H9 (cell line): Measurements from ENCODE around the gene ST6GAL1. TPM values are rescaled to one million over a fixed set of nuclear protein-coding genes. Genes with fewer than 3 reads are reported as not detected.

Experiments used
- DNase-seq: peaks from one replicate; pipeline ENCODE4 v3.0.0-alpha.2; 2017
- H2AFZ ChIP-seq: one replicate; pipeline ENCODE4 v1.6.1; 2013; ENCODE audit warnings: mild to moderate bottlenecking, low read length, control low read depth, moderate library complexity
- H2AK5ac ChIP-seq: 2 replicates; pipeline ENCODE4 v1.6.1; 2013; ENCODE audit warnings: low read length, control low read depth, mixed read lengths; ENCODE audit not compliant: insufficient read length
- H2BK120ac ChIP-seq: one replicate; pipeline ENCODE4 v1.6.1; 2013; ENCODE audit warnings: low read depth, mild to moderate bottlenecking, low read length, control low read depth, inconsistent platforms; ENCODE audit not compliant: poor library complexity, severe bottlenecking
- H2BK12ac ChIP-seq: 2 replicates; pipeline ENCODE4 v1.6.1; 2013; ENCODE audit warnings: low read length, control low read depth, mixed read lengths, low read depth; ENCODE audit not compliant: insufficient read length
- H2BK15ac ChIP-seq: 2 replicates; pipeline ENCODE4 v1.6.1; 2013; ENCODE audit warnings: low read depth, low read length, control low read depth
- H2BK20ac ChIP-seq: one replicate; pipeline ENCODE4 v1.6.1; 2013; ENCODE audit warnings: low read depth, mild to moderate bottlenecking, low read length, control low read depth, inconsistent platforms; ENCODE audit not compliant: poor library complexity, severe bottlenecking
- H2BK5ac ChIP-seq: 2 replicates; pipeline ENCODE4 v1.6.1; 2013; ENCODE audit warnings: low read length, control low read depth, mixed read lengths; ENCODE audit not compliant: insufficient read length
- H3K14ac ChIP-seq: 2 replicates; pipeline ENCODE4 v1.6.1; 2013; ENCODE audit warnings: low read length, control low read depth; ENCODE audit not compliant: insufficient read depth
- H3K18ac ChIP-seq: 2 replicates; pipeline ENCODE4 v1.6.1; 2013; ENCODE audit warnings: low read depth, mild to moderate bottlenecking, mixed read lengths, low read length, control low read depth; ENCODE audit not compliant: insufficient read length
- H3K23ac ChIP-seq: 2 replicates; pipeline ENCODE4 v1.6.1; 2013; ENCODE audit warnings: low read length, control low read depth, mixed read lengths, low read depth; ENCODE audit not compliant: insufficient read length
- H3K23me2 ChIP-seq: 2 replicates; pipeline ENCODE4 v1.6.1; 2013; ENCODE audit warnings: low read depth, mild to moderate bottlenecking, mixed read lengths, low read length, control low read depth; ENCODE audit not compliant: insufficient read length, poor library complexity, severe bottlenecking
- H3K27ac ChIP-seq: 2 replicates; pipeline ENCODE4 v1.5.1; 2013; ENCODE audit warnings: low read length, control low read depth, mixed read lengths, low read depth; ENCODE audit not compliant: insufficient read length
- H3K27me3 ChIP-seq: 2 replicates; pipeline ENCODE4 v1.6.1; 2013; ENCODE audit warnings: low read length, control low read depth, inconsistent platforms; ENCODE audit not compliant: insufficient read depth
- H3K4ac ChIP-seq: 2 replicates; pipeline ENCODE4 v1.6.1; 2013; ENCODE audit warnings: low read depth, mild to moderate bottlenecking, control low read depth, inconsistent platforms, low read length, moderate library complexity
- H3K4me1 ChIP-seq: 2 replicates; pipeline ENCODE4 v1.6.1; 2013; ENCODE audit warnings: low read length, control low read depth, inconsistent platforms; ENCODE audit not compliant: insufficient read depth
- H3K4me2 ChIP-seq: 2 replicates; pipeline ENCODE4 v1.6.1; 2013; ENCODE audit warnings: low read length, control low read depth, mixed read lengths; ENCODE audit not compliant: insufficient read length, insufficient read depth
- H3K56ac ChIP-seq: 2 replicates; pipeline ENCODE4 v1.6.1; 2013; ENCODE audit warnings: low read depth, mild to moderate bottlenecking, mixed read lengths, low read length, control low read depth; ENCODE audit not compliant: insufficient read length
- H3K79me1 ChIP-seq: 2 replicates; pipeline ENCODE4 v1.6.1; 2013; ENCODE audit warnings: low read depth, mild to moderate bottlenecking, moderate library complexity, low read length, control low read depth, inconsistent platforms; ENCODE audit not compliant: insufficient read depth, poor library complexity, severe bottlenecking
- H3K79me2 ChIP-seq: 2 replicates; pipeline ENCODE4 v1.6.1; 2013; ENCODE audit warnings: low read length, control low read depth, inconsistent platforms; ENCODE audit not compliant: insufficient read depth
- H3K9ac ChIP-seq: 2 replicates; pipeline ENCODE4 v1.6.1; 2013; ENCODE audit warnings: low read length, control low read depth, mixed read lengths; ENCODE audit not compliant: insufficient read length; ENCODE audit errors: extremely low read depth
- H3K9me3 ChIP-seq: one replicate; pipeline ENCODE4 v1.6.1; 2013; ENCODE audit warnings: low read depth, low read length, inconsistent platforms; ENCODE audit not compliant: control insufficient read depth
- H3T11ph ChIP-seq: one replicate; pipeline ENCODE4 v1.6.1; 2013; ENCODE audit warnings: mild to moderate bottlenecking, low read length, control low read depth, inconsistent platforms
- H4K20me1 ChIP-seq: one replicate; pipeline ENCODE4 v1.6.1; 2013; ENCODE audit not compliant: control insufficient read depth, insufficient read length, insufficient read depth
- H4K5ac ChIP-seq: 2 replicates; pipeline ENCODE4 v1.6.1; 2013; ENCODE audit warnings: low read depth, mild to moderate bottlenecking, mixed read lengths, low read length, control low read depth; ENCODE audit not compliant: insufficient read length
- H4K8ac ChIP-seq: replicated peaks from 2 replicates; pipeline ENCODE4 v1.6.1; 2013; ENCODE audit warnings: low read length, control low read depth, mixed read lengths, low read depth; ENCODE audit not compliant: insufficient read length
- H4K91ac ChIP-seq: 2 replicates; pipeline ENCODE4 v1.6.1; 2013; ENCODE audit warnings: low read depth, mild to moderate bottlenecking, moderate library complexity, mixed read lengths, low read length, control low read depth; ENCODE audit not compliant: insufficient read length
- H3K27ac Mint-ChIP-seq, 3 experiments: 2 replicates in 2 of 3; 3 replicates in 1 of 3; pipeline ENCODE4 v1.8.0; 2020 to 2021; ENCODE audit warnings: mixed read lengths in 3 of 3, mild to moderate bottlenecking in 1 of 3, moderate library complexity in 1 of 3
- H3K27me3 Mint-ChIP-seq: 2 replicates; pipeline ENCODE4 v1.8.0; 2021; ENCODE audit warnings: low read depth, mild to moderate bottlenecking, moderate library complexity, mixed read lengths
- H3K36me3 Mint-ChIP-seq, 3 experiments: 2 replicates in 2 of 3; 3 replicates in 1 of 3; pipeline ENCODE4 v1.8.0; 2020 to 2021; ENCODE audit warnings: low read depth in 3 of 3, mixed read lengths in 3 of 3; ENCODE audit not compliant: insufficient read depth in 1 of 3
- H3K4me1 Mint-ChIP-seq, 2 experiments: 2 replicates each; pipeline ENCODE4 v1.8.0; 2020; ENCODE audit warnings: mixed read lengths in 2 of 2
- H3K4me3 Mint-ChIP-seq, 2 experiments: 2 replicates in 1 of 2; 3 replicates in 1 of 2; pipeline ENCODE4 v1.8.0; 2020 to 2021; ENCODE audit warnings: mild to moderate bottlenecking in 2 of 2, mixed read lengths in 2 of 2, moderate library complexity in 1 of 2
- H3K9me3 Mint-ChIP-seq, 2 experiments: 2 replicates in 1 of 2; 3 replicates in 1 of 2; pipeline ENCODE4 v1.8.0; 2020; ENCODE audit warnings: mild to moderate bottlenecking in 2 of 2, mixed read lengths in 2 of 2, moderate library complexity in 1 of 2
- WGBS: extraction: QIAGEN DNeasy Blood & Tissue Kit; methylation state at CpG from one replicate; pipeline ENCODE4 v1.1.7; 2013; ENCODE audit warnings: missing lambda C conversion rate, low lambda C conversion rate, mixed read lengths; ENCODE audit not compliant: insufficient read length; ENCODE audit errors: extremely low coverage; 5-methylcytosine and 5-hydroxymethylcytosine counted together
- total RNA-seq: library from RNA; stranded (reverse); gene quantifications from 2 replicates; pipeline ENCODE4 v1.2.1, GENCODE V29; 2021
- TF ChIP-seq, protein P1 (sequence below): fragments of 200-600 bp; sonication (generic); conservative IDR thresholded peaks from 3 replicates; pipeline ENCODE4 v1.8.0; 2021; ENCODE audit warnings: antibody characterized with exemption, mild to moderate bottlenecking

ST6GAL1 gene
- total RNA-seq, 1 experiment from 2014 or later = 139 TPM

DNA sequence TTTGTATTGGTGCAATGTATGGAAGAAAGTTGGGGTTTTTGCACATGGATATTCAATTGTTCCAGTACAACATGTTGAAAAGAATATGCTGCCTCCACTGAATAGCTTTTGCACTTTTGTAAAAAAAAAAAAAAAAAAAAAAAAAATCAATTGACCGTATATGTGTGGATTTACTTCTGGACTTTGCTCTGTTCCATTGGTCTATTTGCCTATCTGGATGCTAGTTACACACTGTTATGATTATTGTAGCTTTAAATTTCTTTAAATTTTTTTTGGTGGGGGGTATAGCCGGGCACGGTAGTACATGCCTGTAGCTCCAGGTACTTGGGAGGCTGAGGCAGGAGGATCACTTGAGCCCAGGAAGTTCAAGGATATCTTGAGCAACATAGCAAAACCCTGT lies 156.5 kb downstream of the ST6GAL1 start:
- Mint-ChIP-seq H3K36me3 (peaks cover 8 to 25% (median 14%) of the 10 kb centered on the region in 3 experiments; a peak in 6 of 7 replicates), H3K27me3 (no peaks in the 10 kb centered on the region), H3K27ac (no peak overlapping the region), H3K4me3 (no peak overlapping the region), H3K9me3 (peaks cover 27 to 38% of the 10 kb centered on the region in 2 experiments), H3K4me1 (peaks cover 6 to 10% of the 10 kb centered on the region in 2 experiments)
- H3K79me2 ChIP-seq = no peaks in the 10 kb centered on the region
- no peak overlapping the region for H3K18ac ChIP-seq
- no peaks in the 10 kb centered on the region for H3K23me2 ChIP-seq
- no peak overlapping the region for H2BK12ac ChIP-seq
- DNase-seq = no peak
- no peak overlapping the region for H2BK20ac ChIP-seq
- H3K4me2 ChIP-seq = no peak overlapping the region
- no peak overlapping the region for H2BK120ac ChIP-seq
- H3T11ph ChIP-seq = no peak overlapping the region
- H3K14ac ChIP-seq = no peak overlapping the region
- H2BK5ac ChIP-seq = no peak overlapping the region
- no peaks in the 10 kb centered on the region for H3K27me3 ChIP-seq
- WGBS = no CpG with 5 or more reads among the region's 3 CpGs
- no peak overlapping the region for H4K91ac ChIP-seq
- H3K56ac ChIP-seq = no peak overlapping the region
- H3K9me3 ChIP-seq = no peaks in the 10 kb centered on the region
- no peak overlapping the region for H2AK5ac ChIP-seq
- H2BK15ac ChIP-seq = no peak overlapping the region
- H3K4me1 ChIP-seq = peaks cover 2% of the 10 kb centered on the region; the same call in 1 of the 2 replicates
- no peak overlapping the region for H3K4ac ChIP-seq
- H4K8ac ChIP-seq = no peak overlapping the region
- no peak overlapping the region for H3K23ac ChIP-seq
- H4K20me1 ChIP-seq = no peaks in the 10 kb centered on the region
- H3K27ac ChIP-seq = no peak overlapping the region
- no peak overlapping the region for H2AFZ ChIP-seq
- no peak overlapping the region for H3K9ac ChIP-seq
- H4K5ac ChIP-seq = no peak overlapping the region
- H3K79me1 ChIP-seq = no peaks in the 10 kb centered on the region
- TF ChIP-seq, protein P1, sequence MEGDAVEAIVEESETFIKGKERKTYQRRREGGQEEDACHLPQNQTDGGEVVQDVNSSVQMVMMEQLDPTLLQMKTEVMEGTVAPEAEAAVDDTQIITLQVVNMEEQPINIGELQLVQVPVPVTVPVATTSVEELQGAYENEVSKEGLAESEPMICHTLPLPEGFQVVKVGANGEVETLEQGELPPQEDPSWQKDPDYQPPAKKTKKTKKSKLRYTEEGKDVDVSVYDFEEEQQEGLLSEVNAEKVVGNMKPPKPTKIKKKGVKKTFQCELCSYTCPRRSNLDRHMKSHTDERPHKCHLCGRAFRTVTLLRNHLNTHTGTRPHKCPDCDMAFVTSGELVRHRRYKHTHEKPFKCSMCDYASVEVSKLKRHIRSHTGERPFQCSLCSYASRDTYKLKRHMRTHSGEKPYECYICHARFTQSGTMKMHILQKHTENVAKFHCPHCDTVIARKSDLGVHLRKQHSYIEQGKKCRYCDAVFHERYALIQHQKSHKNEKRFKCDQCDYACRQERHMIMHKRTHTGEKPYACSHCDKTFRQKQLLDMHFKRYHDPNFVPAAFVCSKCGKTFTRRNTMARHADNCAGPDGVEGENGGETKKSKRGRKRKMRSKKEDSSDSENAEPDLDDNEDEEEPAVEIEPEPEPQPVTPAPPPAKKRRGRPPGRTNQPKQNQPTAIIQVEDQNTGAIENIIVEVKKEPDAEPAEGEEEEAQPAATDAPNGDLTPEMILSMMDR = no peak
